NCI-H446 treated with DMSO at 0.1 percent for 48 hours (cell line): ENCODE measurements around the gene TMUB2.
A peak's percentile ranks its signal among the peaks of the same experiment; 100 is the strongest.
"Not testable (repeated sequence)": the region's sequence is repeated elsewhere in the genome, so short reads cannot be mapped to it uniquely, and the experiment has no call there.

Experiments
- DNase-seq: peaks from one replicate; lab custom pipeline; 2025; lab: John Stamatoyannopoulos, UW

Gene TMUB2

GRCh38 chr17:44219108-44219615 is 32.4 kb downstream of the TMUB2 start:
- DNase-seq, result no peak

GRCh38 chr17:44219616-44220212 is 32.9 kb downstream of the TMUB2 start, which contains the start of gene UBTF:
Gene UBTF (minus strand): TSS chr17:44219675. CDS start chr17:44218229, 1,446 bp downstream.
- DNase-seq, result peak; percentile 38

- DNase-seq, result no peak
Measured at GRCh38 chr17:44220213-44221083, 33.7 kb downstream of the TMUB2 start.

GRCh38 chr17:44221084-44221861 is 34.5 kb downstream of the TMUB2 start:
- DNase-seq, result peak; percentile 81

GRCh38 chr17:44221862-44222111 is 35.0 kb downstream of the TMUB2 start:
- no peak for DNase-seq

- no peak for DNase-seq
Measured at GRCh38 chr17:44222112-44222869, 35.5 kb downstream of the TMUB2 start.

- DNase-seq, result peak; percentile 95
Measured at GRCh38 chr17:44223541-44224071, 36.8 kb downstream of the TMUB2 start.

- DNase-seq, result no peak
Measured at GRCh38 chr17:44229090-44229489, 42.3 kb downstream of the TMUB2 start.

- no peak for DNase-seq
Measured at GRCh38 chr17:44230140-44230539, 43.4 kb downstream of the TMUB2 start.

- DNase-seq, result no peak
Measured at GRCh38 chr17:44232061-44232460, 45.3 kb downstream of the TMUB2 start.

GRCh38 chr17:44233582-44233981 is 46.8 kb downstream of the TMUB2 start:
- no peak for DNase-seq

GRCh38 chr17:44235583-44235936 is 48.8 kb downstream of the TMUB2 start:
- DNase-seq, result no peak

- DNase-seq, result no peak
Measured at GRCh38 chr17:44236444-44236991, 49.7 kb downstream of the TMUB2 start.

- DNase-seq, result not testable (repeated sequence)
Measured at GRCh38 chr17:44237886-44238285, 51.1 kb downstream of the TMUB2 start.

- DNase-seq, result no peak
Measured at GRCh38 chr17:44241106-44241624, 54.4 kb downstream of the TMUB2 start.
